AG09319 (cell line): ENCODE data around the gene CTNNBL1.

ENCODE experiments used
- DNase-seq: peaks from one replicate; pipeline ENCODE4 v3.0.0-alpha.2; 2010; ENCODE audit warnings: low read depth; ENCODE audit errors: extremely low read depth
- CTCF ChIP-seq: IDR thresholded peaks from 2 replicates; pipeline ENCODE4 v1.5.1; 2011; ENCODE audit warnings: low read depth, mild to moderate bottlenecking, inconsistent platforms, low read length, moderate library complexity

CTNNBL1 gene

DNA sequence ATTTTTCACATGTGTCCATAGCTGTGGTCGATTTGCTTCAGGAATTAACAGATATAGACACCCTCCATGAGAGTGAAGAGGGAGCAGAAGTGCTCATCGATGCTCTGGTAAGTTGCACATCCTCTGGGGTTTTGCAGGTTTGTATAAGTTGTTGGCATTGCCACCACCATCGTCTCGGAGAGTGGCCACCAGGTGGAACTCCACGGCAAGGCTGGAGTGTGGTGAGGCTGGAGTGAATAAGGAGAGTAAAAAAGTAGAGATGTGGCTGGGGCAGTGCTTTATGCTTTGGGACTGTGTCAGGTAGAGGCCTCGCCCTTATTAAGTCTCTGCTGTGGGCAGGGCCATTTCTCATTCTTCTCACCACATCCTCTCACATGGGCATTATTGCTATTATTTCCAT is 63.7 kb downstream of the CTNNBL1 start:
- no peak for DNase-seq
- no peak; the same call in 1 of the 2 replicates for TF ChIP-seq CTCF

- no peak for TF ChIP-seq CTCF
- DNase-seq, result no peak
Observed at GRCh38 chr20:37758332-37758731, 64.5 kb downstream of the CTNNBL1 start.

DNA sequence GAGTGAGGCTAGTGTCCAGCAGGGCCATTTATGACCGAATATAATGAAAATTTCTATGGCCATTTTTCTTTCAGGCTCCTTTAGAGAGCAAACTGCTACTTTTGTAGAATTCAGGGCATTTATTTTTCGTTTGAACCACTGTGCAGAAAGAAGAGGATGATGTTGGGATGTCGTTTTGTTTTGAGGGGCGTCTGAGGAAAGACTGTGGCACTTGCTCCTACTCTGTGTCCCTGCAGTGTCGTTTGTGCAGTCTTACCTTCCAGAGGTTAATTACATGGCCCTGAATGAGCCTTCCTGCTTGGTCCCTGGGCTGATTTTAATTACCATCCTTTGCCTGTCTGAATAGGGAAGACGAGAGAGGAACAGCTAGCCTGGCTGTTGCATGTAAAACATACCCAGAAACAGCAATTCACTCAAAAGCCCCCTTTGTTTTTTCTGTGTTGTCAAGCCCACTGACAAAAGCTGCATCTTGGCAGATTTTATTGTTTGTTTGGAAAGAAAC is 65.3 kb downstream of the CTNNBL1 start:
- no peak for TF ChIP-seq CTCF
- no peak for DNase-seq

DNA sequence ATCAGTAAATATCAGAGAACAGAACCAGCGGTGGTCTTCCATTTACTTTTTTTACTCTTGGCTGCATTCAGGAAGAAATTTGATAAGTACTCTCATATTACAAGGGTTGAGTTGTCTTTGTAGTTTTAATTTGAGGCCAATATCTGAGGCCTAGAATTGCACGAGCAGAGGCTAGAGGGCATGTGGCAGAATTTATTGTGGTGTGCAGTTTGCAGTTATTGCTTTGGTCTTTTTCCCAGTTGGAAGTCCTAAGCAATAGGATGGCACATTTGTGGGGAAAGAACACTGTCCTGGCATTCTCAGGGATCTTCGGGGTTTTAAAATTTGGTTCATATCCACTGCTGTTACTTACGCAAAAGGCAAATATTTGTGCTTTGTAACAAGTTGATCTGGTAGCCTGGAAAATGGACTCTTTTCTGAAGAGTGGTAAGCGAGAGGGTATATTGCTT is 66.0 kb downstream of the CTNNBL1 start:
- TF ChIP-seq CTCF, result no peak
- no peak for DNase-seq

- DNase-seq, result no peak
- TF ChIP-seq CTCF, result no peak
Observed at GRCh38 chr20:37760322-37760721, 66.5 kb downstream of the CTNNBL1 start.

- TF ChIP-seq CTCF, result no peak
- no peak for DNase-seq
Observed at GRCh38 chr20:37762716-37763485, 69.1 kb downstream of the CTNNBL1 start.

- TF ChIP-seq CTCF, result no peak
- DNase-seq, result no peak
Observed at GRCh38 chr20:37764333-37764935, 70.6 kb downstream of the CTNNBL1 start.
